Dendritic cell treated with granulocyte-macrophage colony-stimulating factor and Interleukin-4, amounts not matched to agents 40 ng/mL and 50 ng/mL, for 4 days (primary cell): ENCODE measurements around the gene PRPF40A.
"Not testable (repeated sequence)": the region's sequence is repeated elsewhere in the genome, so short reads cannot be mapped to it uniquely, and the experiment has no call there.

Experiments used
- H3K27ac Mint-ChIP-seq: one replicate; pipeline ENCODE4 v1.8.0; 2022; ENCODE audit warnings: mild to moderate bottlenecking, mixed read lengths
- H3K27me3 Mint-ChIP-seq: one replicate; pipeline ENCODE4 v1.8.0; 2022; ENCODE audit warnings: mild to moderate bottlenecking, mixed read lengths
- H3K36me3 Mint-ChIP-seq: one replicate; pipeline ENCODE4 v1.8.0; 2022; ENCODE audit warnings: low read depth, mixed read lengths
- H3K4me1 Mint-ChIP-seq: one replicate; pipeline ENCODE4 v1.8.0; 2022; ENCODE audit warnings: low read depth, mixed read lengths
- H3K4me3 Mint-ChIP-seq: one replicate; pipeline ENCODE4 v1.8.0; 2022; ENCODE audit warnings: mild to moderate bottlenecking, moderate library complexity, mixed read lengths
- H3K9me3 Mint-ChIP-seq: one replicate; pipeline ENCODE4 v1.8.0; 2022; ENCODE audit warnings: mixed read lengths
- intact Hi-C: fragments of 100-400 bp; cut with micrococcal nuclease; formaldehyde crosslinking; loops from one replicate; pipeline ENCODE4 v1.15.0; 2022

PRPF40A gene

GRCh38 chr2:152717228-152718075 is at the start of gene PRPF40A:
Gene PRPF40A (minus strand): TSS chr2:152717461. CDS start chr2:152717439, 22 bp downstream.
- no peaks in the 10 kb centered on the region for H3K9me3 Mint-ChIP-seq
- no peaks in the 10 kb centered on the region for H3K27me3 Mint-ChIP-seq
- peak within 1 kb of the TSS; percentile 92 for H3K4me3 Mint-ChIP-seq
- H3K4me1 Mint-ChIP-seq, result peaks cover 31% of the 10 kb centered on the region
- intact Hi-C loops, result loop anchor here (5.0 to 10.0 kb wide), 3 partner anchors 540 to 893 kb away; partner anchors contain the start of genes ARL5A and STAM2
- peak within 1 kb of the TSS; percentile 96 for H3K27ac Mint-ChIP-seq
- peaks cover 74% of the 10 kb centered on the region for H3K36me3 Mint-ChIP-seq

- H3K27me3 Mint-ChIP-seq, result no peaks in the 10 kb centered on the region
- H3K4me3 Mint-ChIP-seq, result no peak overlapping the region
- intact Hi-C loops, result no loop called here
- H3K9me3 Mint-ChIP-seq, result peaks cover 10% of the 10 kb centered on the region
- H3K27ac Mint-ChIP-seq, result no peak overlapping the region
- no peaks in the 10 kb centered on the region for H3K4me1 Mint-ChIP-seq
- H3K36me3 Mint-ChIP-seq, result peaks cover 28% of the 10 kb centered on the region
These were observed 49.7 kb upstream of the PRPF40A start for GRCh38 chr2:152766928-152767327.

GRCh38 chr2:152763651-152764050 is 46.4 kb upstream of the PRPF40A start:
- Mint-ChIP-seq H3K4me1 (no peaks in the 10 kb centered on the region), H3K9me3 (peaks cover 10% of the 10 kb centered on the region), H3K27ac (no peak overlapping the region), H3K4me3 (no peak overlapping the region), H3K36me3 (peaks cover 42% of the 10 kb centered on the region), H3K27me3 (no peaks in the 10 kb centered on the region)
- intact Hi-C loops, result no loop called here

- H3K4me3 Mint-ChIP-seq, intact Hi-C loops, H3K27me3 Mint-ChIP-seq, H3K9me3 Mint-ChIP-seq, H3K27ac Mint-ChIP-seq, H3K4me1 Mint-ChIP-seq: not testable (repeated sequence)
- peaks cover 42% of the 10 kb centered on the region for H3K36me3 Mint-ChIP-seq
These were observed 45.9 kb upstream of the PRPF40A start for GRCh38 chr2:152763208-152763607.

GRCh38 chr2:152762202-152762601 is 44.9 kb upstream of the PRPF40A start:
- intact Hi-C loops, result no loop called here
- Mint-ChIP-seq H3K27me3 (no peaks in the 10 kb centered on the region), H3K4me1 (no peaks in the 10 kb centered on the region), H3K9me3 (peaks cover 3% of the 10 kb centered on the region), H3K4me3 (no peak overlapping the region), H3K36me3 (peaks cover 35% of the 10 kb centered on the region), H3K27ac (no peak overlapping the region)

GRCh38 chr2:152761214-152761613 is 44.0 kb upstream of the PRPF40A start:
- H3K4me3 Mint-ChIP-seq, result no peak overlapping the region
- peaks cover 43% of the 10 kb centered on the region for H3K36me3 Mint-ChIP-seq
- no peaks in the 10 kb centered on the region for H3K27me3 Mint-ChIP-seq
- no peaks in the 10 kb centered on the region for H3K9me3 Mint-ChIP-seq
- intact Hi-C loops, result no loop called here
- no peaks in the 10 kb centered on the region for H3K4me1 Mint-ChIP-seq
- H3K27ac Mint-ChIP-seq, result no peak overlapping the region

- intact Hi-C loops, result no loop called here
- Mint-ChIP-seq H3K27ac (no peak overlapping the region), H3K9me3 (no peaks in the 10 kb centered on the region), H3K36me3 (peaks cover 60% of the 10 kb centered on the region), H3K4me3 (no peak overlapping the region), H3K4me1 (no peaks in the 10 kb centered on the region), H3K27me3 (no peaks in the 10 kb centered on the region)
These were observed 42.2 kb upstream of the PRPF40A start for GRCh38 chr2:152759290-152760072.

GRCh38 chr2:152755029-152755428 is 37.8 kb upstream of the PRPF40A start:
- H3K36me3 Mint-ChIP-seq, result peaks cover 68% of the 10 kb centered on the region
- H3K4me1 Mint-ChIP-seq, result no peaks in the 10 kb centered on the region
- H3K27me3 Mint-ChIP-seq, result no peaks in the 10 kb centered on the region
- no peak overlapping the region for H3K4me3 Mint-ChIP-seq
- no peaks in the 10 kb centered on the region for H3K9me3 Mint-ChIP-seq
- H3K27ac Mint-ChIP-seq, result no peak overlapping the region
- intact Hi-C loops, result no loop called here

- H3K9me3 Mint-ChIP-seq, H3K27ac Mint-ChIP-seq, H3K4me1 Mint-ChIP-seq, H3K27me3 Mint-ChIP-seq, H3K4me3 Mint-ChIP-seq, intact Hi-C loops: not testable (repeated sequence)
- H3K36me3 Mint-ChIP-seq, result peaks cover 44% of the 10 kb centered on the region
These were observed 30.5 kb upstream of the PRPF40A start for GRCh38 chr2:152747751-152748150.

GRCh38 chr2:152743002-152743401 is 25.7 kb upstream of the PRPF40A start:
- Mint-ChIP-seq H3K27ac (no peak overlapping the region), H3K36me3 (peaks cover 38% of the 10 kb centered on the region), H3K27me3 (no peaks in the 10 kb centered on the region), H3K4me1 (no peaks in the 10 kb centered on the region), H3K9me3 (peaks cover 9% of the 10 kb centered on the region), H3K4me3 (no peak overlapping the region)
- intact Hi-C loops, result no loop called here

GRCh38 chr2:152740743-152741328 is 23.6 kb upstream of the PRPF40A start:
- no peak overlapping the region for H3K27ac Mint-ChIP-seq

GRCh38 chr2:152739705-152740104 is 22.4 kb upstream of the PRPF40A start:
- H3K4me3 Mint-ChIP-seq, H3K9me3 Mint-ChIP-seq, H3K27me3 Mint-ChIP-seq, H3K27ac Mint-ChIP-seq, H3K4me1 Mint-ChIP-seq, intact Hi-C loops: not testable (repeated sequence)
- H3K36me3 Mint-ChIP-seq, result peaks cover 47% of the 10 kb centered on the region

More at GRCh38 chr2:152740743-152741328, 23.6 kb upstream of the PRPF40A start:
- no peaks in the 10 kb centered on the region for H3K27me3 Mint-ChIP-seq
- H3K9me3 Mint-ChIP-seq, result peaks cover 9% of the 10 kb centered on the region
- H3K4me3 Mint-ChIP-seq, result no peak overlapping the region
- H3K4me1 Mint-ChIP-seq, result peaks cover 9% of the 10 kb centered on the region
- peaks cover 49% of the 10 kb centered on the region for H3K36me3 Mint-ChIP-seq
- intact Hi-C loops, result no loop called here

- peaks cover 48% of the 10 kb centered on the region for H3K36me3 Mint-ChIP-seq
- intact Hi-C loops, result no loop called here
- H3K4me3 Mint-ChIP-seq, result no peak overlapping the region
- H3K27ac Mint-ChIP-seq, result no peak overlapping the region
- H3K27me3 Mint-ChIP-seq, result no peaks in the 10 kb centered on the region
- H3K9me3 Mint-ChIP-seq, result peaks cover 9% of the 10 kb centered on the region
- peaks cover 9% of the 10 kb centered on the region for H3K4me1 Mint-ChIP-seq
These were observed 21.2 kb upstream of the PRPF40A start for GRCh38 chr2:152738438-152738837.

- H3K4me1 Mint-ChIP-seq, intact Hi-C loops, H3K27me3 Mint-ChIP-seq, H3K27ac Mint-ChIP-seq, H3K4me3 Mint-ChIP-seq, H3K9me3 Mint-ChIP-seq: not testable (repeated sequence)
- H3K36me3 Mint-ChIP-seq, result peaks cover 48% of the 10 kb centered on the region
These were observed 20.2 kb upstream of the PRPF40A start for GRCh38 chr2:152737509-152737908.
